ENCODE data around the gene MAD1L1. TPM values are rescaled to one million over a fixed set of nuclear protein-coding genes. Genes with fewer than 3 reads are reported as not detected.

The MAD1L1 gene
- total RNA-seq, 1 experiment from 2014 or later = 38.5 TPM

GRCh38 chr7:2237109-2237602 lies 4.4 kb upstream of the MAD1L1 start:
- no TSS peak for BruUV-seq (replicated peaks)
- Histone ChIP-seq H3K36me3 (ENCODE audit: control insufficient read depth in 1 of 2, insufficient read depth in 2 of 2, low read length in 2 of 2) (peaks cover 22 to 45% of the 10 kb centered on the region in 2 experiments), H3K4me3 (replicated peaks in 1 of 2; ENCODE audit: low read depth in 1 of 2, low read length in 2 of 2) (no peak overlapping the region), H4K20me1 (ENCODE audit: insufficient read depth) (no peaks in the 10 kb centered on the region), H3K27ac (ENCODE audit: low read depth, low read length) (no peak overlapping the region), H3K4me1 (ENCODE audit: control insufficient read depth in 1 of 2, insufficient read depth in 2 of 2, low read length in 2 of 2) (peaks cover 4 to 12% of the 10 kb centered on the region in 2 experiments; a peak in 3 of 4 replicates), H3K27me3 (ENCODE audit: insufficient read depth, low read length) (no peaks in the 10 kb centered on the region), H3K9me2 (ENCODE audit: insufficient read depth) (no peaks in the 10 kb centered on the region), H2AFZ (ENCODE audit: low read depth, low read length, poor library complexity, severe bottlenecking) (no peak overlapping the region), H3K9me3 (ENCODE audit: control insufficient read depth in 1 of 2, insufficient read depth in 1 of 2, low read depth in 1 of 2, low read length in 2 of 2) (no peaks in the 10 kb centered on the region), H3K9ac (ENCODE audit: low read length) (no peak overlapping the region), H3K79me2 (ENCODE audit: insufficient read depth, low read length) (peaks cover 67% of the 10 kb centered on the region), H3K4me2 (ENCODE audit: low read length) (no peak overlapping the region)
- intact Hi-C loops (cut with micrococcal nuclease) = no loop called here
- ChIA-PET CTCF (no interaction called here), RAD21 (ENCODE audit: low non-redundant PET in 1 of 2, low total read pairs in 2 of 2, uncharacterized antibody in 2 of 2, unreplicated experiment in 2 of 2) (no interaction called here), POLR2A (no interaction called here)
- ATAC-seq (no peak), DNase-seq (ENCODE audit: low read depth, low spot score) (no peak)
- no peak for TF ChIP-seq REST (IDR thresholded peaks at IDR 0.05; ENCODE audit: low read depth)
- no peak for TF ChIP-seq RAD21 (IDR thresholded peaks at IDR 0.05; ENCODE audit: low read depth)
- no peak for TF ChIP-seq MAX (IDR thresholded peaks at IDR 0.05)
- TF ChIP-seq POLR2AphosphoS5 (IDR thresholded peaks at IDR 0.05; ENCODE audit: low read depth, low read length) = no peak
- TF ChIP-seq EZH2 (IDR thresholded peaks at IDR 0.05) = no peak
- no peak for TF ChIP-seq YY1 (IDR thresholded peaks at IDR 0.05; ENCODE audit: extremely low read depth, insufficient replicate concordance, low read depth, low read length)
- no peak for TF ChIP-seq CTCF (IDR thresholded peaks at IDR 0.05 in 2 of 3, conservative IDR thresholded peaks at IDR 0.05 in 1 of 3; ENCODE audit: borderline replicate concordance in 1 of 3, insufficient read depth in 1 of 3, low read depth in 2 of 3, low read length in 2 of 3)
- no peak for TF ChIP-seq CEBPB (IDR thresholded peaks at IDR 0.05; ENCODE audit: low read depth)
- no peak for TF ChIP-seq ZBTB33 (IDR thresholded peaks at IDR 0.05; ENCODE audit: extremely low read depth, insufficient replicate concordance, low read length)
- no peak for TF ChIP-seq SRF (IDR thresholded peaks at IDR 0.05; ENCODE audit: low read depth)
